DMS53 treated with DMSO at 0.1 percent for 48 hours (cell line): ENCODE results near the gene MACROH2A1.

Source experiments
- DNase-seq: peaks from one replicate; lab custom pipeline; 2025; ENCODE audit not compliant: unreplicated experiment; lab: John Stamatoyannopoulos, UW

MACROH2A1 gene

DNA sequence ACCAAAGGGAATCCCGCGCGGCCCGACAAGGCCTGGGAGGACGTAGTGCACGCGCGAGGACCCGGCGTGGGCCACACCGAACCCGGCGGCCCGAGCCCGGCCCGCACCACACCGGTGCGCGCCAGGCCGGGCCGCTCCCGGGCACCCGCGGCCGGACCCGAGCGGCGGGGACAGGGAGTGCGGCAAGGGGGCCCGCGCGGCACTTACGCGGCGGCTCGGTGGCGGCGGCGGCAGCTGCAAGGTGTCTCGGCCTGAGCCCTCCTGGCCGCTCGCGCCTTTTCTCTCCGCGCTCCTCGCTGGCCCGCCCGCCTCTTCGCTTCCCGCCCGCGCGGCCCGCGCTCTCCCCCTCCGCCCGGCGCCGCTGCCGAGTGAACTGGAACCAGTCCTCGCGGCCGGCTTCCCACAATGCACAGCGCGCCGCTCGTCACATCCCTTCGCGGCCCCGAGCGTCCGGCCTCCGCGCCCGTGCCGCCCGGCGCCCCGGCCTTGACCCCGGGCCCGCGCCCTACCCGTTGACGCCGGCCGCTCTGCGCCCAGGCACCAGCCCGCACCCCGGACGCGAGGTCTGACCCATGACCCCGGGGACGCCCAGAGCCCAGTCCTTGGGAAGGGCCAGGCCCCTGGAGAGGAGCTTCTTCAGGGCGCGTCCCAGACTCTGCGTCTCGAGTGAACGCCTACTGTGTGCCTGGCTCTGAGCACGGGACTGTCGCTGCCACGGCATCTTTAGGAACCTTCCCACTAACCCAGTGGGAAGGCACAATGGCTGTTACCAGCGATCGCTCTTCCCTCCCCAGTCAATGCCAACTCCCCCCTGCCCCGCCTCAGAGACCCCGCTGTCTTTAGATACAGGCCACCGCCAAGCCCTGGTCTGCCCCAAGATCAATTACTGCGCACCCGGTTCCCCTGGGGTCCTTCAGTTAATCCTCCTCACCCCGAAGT lies at the start of gene MACROH2A1:
MACROH2A1 (minus strand) TSS at position 377 of the 939 bp plus-strand sequence. CDS start 10,138 bp downstream, outside the sequence.
- peak; percentile 71 for DNase-seq

DNA sequence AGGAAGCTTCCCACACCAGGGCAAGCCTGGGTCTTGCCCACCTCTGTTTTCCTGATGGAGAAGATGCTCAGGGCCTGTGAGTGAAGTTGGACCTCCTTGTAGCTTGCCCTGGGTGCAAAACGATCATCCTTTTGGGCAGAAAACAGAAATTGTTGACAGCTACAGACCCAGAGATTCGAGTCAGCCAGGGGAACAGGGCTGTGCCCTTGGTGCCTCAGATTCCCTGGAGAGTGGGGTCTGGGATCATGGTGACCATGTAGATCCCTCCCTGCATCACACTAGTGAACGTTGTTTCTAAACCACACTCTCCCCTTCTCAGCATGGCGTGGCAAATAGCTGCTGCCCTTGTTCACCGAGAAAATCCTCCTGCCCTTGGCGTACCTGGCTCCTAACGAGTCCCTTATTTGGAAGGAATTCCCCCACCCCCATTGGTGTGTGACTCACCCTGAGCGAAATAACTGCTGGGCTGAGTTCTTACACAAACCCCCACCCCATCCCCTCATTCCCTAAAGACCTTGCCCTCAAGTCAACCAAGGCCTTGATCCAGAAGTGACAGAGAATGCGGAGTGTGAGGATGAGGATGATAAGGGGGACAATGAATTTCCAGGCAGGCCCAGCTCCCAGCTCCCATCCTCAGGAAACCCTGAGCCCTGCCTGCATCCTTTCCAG lies 49.2 kb upstream of the MACROH2A1 start:
- no peak for DNase-seq

DNA sequence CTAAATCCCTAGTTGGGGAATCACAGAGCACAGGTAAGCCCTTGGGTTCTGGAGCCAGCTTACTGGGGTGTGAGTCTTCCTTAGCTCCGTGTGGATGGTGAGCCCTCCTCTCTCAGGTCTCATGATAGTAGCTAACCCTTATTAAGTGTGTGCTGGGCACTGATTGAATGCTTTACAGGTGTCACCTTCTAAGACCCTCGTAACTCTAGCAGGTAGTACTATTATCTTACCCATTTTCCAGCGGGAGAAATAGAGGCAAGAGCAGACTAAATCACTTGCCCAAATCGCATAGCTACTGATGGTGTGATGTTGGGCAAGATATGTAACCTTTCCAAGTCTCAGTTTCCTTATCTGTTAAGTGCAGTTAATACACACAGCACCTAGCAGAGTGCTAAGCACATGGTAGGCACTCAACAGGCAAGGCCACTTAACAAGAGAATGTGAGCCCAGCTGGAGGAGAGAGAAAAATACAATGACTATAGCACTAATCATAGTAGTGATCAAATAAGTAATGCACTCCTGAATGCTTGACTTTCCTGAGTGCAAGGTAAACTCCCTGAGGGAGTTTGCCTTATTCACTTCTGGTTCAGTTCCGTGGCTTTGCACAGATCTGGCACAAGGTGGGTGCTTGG lies 48.4 kb upstream of the MACROH2A1 start, which contains the start of gene DCANP1:
DCANP1 (minus strand) TSS at position 51 of the 632 bp plus-strand sequence. CDS start 240 bp downstream, outside the sequence.
- no peak for DNase-seq

DNA sequence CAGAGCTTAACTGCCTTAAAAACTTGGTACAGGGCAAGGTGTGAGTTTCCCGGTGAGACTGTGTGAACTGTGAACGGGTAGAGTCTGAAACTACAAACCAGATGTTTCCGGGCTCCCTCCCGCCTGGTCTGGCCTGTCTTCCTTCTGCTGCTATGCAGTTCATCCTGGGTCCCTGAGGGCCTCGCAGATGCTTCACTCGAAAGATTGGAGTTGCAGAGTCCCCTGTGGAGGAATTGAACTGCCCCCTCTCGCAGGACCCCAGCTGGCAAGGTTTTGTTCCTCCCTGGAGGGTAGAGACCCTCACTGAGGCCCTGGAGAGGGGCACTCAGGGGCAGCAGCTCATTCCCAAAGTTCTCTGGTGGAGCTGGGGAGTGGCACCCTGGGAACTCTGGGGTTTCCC lies 47.6 kb upstream of the MACROH2A1 start:
- no peak for DNase-seq

DNA sequence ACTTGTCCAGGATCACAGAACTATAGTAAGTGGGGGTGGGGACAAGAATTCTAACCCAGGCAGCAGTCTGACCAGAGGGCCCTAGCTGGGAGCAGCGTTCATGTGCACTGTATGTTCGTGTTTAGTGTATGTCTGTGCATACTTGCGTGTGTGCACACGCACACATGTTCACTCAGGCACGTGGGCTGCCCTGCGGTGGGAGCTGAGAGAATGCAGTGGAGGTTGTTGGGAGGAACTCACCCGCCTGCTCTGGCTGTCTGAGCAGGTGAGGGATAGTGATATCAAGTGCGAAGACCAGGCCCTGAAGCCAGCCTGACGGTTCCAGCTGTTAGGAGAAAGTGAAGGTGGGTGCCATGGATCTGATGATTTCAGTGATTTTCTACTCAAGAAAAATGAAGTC lies 47.2 kb upstream of the MACROH2A1 start:
- no peak for DNase-seq

DNA sequence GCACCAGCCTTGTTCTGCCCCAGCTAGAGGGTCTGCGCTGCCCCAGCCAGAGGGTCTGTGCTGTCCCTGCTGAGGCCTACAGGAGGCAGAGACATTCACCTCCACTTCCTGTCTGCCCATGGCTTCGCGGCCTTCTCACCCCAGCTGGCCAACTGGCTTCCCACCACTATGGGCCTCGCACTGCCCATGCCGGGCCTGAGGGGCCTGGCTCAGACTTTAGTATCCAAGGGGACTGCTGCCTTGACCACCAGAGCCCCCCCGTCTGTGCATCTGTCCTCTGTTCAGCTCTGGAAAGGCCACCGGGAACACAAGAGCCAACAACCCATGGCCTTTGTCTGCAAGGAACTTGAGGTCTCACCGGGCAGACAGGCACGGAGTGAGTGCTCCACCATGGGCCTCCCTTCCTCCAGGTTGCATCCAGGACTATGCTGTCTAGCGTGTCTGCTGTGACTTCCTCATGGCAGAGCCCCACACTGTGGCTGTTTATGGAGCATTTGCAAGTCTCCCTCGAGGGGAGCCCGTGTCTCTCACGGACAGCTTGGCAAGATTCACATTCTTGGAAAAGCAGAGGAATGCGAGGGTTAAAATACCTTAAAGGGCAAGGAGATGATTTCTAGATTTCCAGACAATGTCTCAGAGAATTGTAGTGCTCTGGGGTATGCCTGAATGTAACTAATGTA lies 46.4 kb upstream of the MACROH2A1 start:
- DNase-seq = no peak

DNA sequence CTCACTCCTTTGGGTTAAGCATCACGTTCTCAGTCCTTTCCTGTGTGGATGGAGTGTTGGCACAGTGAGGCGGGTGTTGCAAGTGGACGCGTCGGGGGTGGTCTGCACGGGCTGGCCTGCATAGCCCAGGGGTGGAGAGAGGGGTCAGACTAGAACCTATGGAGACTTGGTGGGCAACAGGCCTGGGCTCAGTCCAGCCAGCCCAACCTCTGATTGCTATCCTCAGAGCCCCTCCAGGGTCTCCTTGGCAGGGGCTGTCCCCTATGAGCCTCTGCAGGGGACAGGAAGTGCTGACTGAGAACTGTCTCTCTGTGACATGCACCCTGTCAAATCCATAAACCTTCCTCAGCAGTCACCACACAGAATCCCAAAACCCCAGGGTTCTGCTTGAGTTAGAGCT lies 45.9 kb upstream of the MACROH2A1 start:
- no peak for DNase-seq

DNA sequence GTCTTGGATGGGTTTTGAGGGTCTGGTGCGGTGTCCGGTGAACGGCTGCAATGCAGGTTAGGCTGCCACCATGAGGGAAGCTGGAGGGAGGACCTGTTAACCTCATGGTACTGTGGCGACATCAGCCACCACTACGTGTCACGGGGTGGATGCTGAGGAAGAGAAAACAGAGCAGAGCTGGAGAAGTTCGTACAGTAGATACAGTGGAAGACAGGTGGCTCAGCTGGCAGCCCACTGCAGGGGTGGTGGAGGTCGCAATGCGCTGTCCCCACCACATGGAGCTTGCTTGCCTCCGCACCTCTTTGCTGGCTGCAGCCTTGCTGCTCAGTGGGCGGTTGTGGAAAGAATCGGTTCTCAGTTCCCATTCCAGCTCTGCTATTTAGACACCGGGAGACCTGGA lies 45.3 kb upstream of the MACROH2A1 start:
- no peak for DNase-seq

DNA sequence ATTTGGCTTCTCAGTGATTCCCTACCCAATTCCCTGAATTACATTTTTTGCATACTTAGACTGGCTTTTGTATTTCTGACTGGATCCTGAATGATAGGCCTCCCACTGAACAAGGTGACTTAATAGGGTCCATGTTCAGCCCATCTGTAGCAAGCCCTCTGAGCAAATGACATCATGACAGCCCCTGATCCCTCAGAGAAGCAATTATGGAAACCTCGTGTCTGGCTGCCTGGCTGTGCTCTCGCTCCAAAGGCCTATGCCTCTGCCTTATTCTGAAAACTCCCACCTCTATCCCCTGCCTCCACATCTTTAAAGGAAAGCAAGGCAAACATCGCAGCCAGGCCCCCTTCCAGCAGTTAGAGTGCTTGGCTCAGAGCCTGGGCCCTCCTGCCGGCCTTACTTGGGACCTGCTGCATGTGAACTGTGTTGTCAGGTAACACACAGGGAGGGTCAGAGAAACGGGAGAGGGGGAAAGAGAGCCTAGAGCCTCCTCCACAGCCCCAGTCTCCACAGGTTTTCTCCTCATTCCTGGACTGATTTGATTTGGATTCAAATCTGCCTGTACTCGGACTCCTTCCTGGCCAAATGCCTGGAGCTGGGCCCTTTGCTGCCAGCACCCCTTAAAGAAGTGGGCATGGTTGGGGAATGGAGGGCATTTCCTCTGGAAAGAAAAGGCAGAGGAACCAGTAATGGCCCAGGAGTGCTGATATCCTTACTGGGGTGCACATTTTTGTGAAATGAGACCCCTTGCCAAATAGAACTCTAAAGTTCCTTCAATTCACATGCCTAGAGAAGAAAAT lies 44.3 kb upstream of the MACROH2A1 start:
- DNase-seq = no peak

DNA sequence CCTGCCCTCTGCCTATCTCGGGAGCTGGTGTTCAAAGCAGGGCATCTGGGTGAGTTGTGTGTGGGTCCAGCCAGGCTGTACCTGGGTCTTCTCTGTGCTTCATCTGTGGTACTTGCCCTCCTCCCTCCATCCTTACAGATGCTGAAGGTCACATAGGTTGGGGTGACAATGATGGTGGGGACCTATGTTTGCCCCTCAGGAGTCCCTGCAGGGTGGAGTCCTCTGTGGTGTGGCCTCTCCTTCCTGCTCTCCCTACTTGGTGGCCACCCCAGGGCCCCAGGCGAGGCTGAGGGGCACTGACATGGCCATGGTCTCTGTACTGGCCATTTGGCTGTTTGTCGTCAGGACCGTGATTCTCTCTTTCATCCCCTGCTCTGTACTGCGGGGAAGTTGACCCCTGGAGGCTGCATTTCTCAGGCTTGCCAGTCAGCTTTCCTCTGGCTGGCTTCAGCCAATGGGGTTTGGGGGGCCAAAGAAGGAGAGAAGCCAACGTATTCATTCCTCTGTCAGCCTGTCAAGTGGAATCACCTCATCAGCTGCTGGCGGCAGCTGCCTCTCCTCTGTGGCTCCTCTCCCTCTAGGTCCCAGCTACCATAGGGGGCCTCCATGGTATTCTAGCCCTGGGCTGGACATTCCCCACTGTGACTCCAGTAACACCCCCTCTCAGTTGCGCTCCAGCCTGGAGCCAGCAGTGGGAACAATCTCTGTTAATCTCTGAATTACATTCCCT lies 43.6 kb upstream of the MACROH2A1 start:
- DNase-seq = no peak

DNA sequence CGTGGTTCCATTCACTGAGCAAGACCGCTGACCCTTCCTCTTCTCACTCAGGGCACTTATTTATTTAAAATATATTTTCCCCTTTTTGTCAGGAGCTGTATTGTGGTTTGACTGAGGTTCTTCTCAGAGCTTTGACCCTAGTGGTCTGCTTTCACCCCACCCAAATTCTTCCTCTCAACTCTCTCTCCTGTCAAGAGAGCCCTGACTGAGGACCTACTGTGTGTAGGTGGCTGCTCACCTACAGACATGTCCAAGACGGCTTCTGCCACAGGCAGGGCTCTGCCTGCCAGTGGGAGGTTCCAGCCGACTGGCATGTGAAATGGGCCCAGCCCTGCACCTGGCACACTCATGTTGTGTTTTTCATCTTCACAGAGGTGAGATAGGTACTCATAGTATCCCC lies 42.9 kb upstream of the MACROH2A1 start:
- DNase-seq = no peak

DNA sequence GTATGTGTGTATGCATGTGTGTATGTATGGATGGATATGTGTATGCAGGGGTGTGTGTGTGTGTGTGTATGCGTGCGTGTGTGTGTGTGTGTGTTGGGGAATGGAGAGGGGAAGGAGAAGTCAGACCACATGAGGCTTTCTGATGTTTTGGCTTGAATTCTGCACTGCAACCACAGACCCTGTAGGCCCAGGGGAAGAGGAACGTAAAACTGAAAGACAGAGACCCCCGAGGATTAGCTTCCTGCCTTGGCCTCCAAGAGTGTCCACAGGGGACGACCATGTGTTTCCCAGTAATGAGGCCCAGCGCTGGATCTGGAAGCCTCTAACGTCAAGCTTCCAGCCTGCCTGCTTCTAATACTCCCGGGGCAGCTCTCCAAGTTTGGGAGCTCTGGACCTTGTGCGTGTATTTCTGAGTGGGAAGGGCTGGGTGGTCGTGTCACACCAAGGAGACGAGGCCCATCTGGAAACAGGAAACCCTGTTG lies 42.4 kb upstream of the MACROH2A1 start:
- no peak for DNase-seq

DNA sequence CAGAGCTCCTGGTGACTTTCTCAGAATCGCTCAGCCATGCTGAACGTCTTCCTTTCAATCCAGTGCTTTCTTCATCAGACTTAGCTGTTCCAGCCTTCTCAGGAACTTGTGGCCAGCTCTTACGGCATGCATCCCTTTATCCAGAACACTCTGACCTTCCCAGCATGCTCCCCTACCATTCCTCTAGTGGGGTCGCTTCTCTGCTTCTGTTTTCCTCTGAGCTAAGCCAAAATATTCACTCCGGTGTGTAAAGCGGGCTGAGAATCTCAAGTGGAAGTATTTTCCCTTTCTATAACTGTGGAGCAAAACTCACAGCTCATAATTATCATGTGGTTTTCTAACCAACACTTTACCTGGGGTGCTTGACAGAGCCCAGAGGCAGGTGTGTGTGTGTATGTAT lies 41.9 kb upstream of the MACROH2A1 start:
- no peak for DNase-seq

DNA sequence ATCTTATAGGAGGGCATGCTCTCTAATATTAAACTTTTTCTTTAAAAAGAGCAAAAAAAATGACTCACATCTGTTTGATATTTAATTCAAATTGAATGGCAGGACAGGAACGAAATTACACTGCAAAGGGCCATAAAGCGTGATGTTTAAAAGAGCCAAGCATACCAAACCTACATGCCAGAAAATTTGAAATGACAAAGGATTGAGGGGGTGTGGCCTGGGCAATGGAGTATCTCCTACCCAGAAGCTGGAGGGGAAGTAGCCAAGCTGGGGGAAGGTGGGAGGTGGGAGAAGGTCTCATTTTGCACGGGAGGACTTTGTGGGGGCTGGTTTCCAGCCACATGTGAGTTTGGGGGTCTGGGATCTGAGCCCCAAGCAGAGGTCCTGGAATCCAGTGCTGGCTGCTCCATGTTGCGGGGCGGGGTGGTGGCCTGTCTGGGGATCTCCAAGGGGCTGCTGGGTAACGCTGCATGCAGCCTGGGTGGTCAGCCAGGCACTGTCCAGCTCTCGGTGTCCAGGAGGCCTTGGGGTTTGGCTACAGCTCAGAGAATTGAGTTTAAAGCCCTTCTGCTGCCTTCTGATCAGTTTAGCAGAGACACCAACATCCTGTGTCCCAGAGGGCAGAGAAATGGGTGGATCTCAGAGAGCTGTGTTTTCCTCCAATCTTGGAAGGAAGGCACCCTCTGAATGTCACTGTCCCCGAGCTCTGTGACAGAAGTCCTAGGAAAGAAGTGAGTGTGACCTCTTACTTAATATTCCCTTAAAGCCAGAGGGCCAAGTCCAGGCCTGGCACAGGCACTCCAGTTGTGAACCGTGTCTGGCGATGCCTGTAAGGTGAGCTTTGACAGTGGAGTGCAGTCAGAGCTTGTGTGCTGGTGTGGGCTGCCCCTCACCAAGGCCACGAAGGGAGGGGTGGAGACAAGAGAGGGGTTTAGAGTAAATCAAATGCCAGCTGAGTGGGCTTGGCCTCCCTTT lies 40.5 kb upstream of the MACROH2A1 start:
- no peak for DNase-seq

DNA sequence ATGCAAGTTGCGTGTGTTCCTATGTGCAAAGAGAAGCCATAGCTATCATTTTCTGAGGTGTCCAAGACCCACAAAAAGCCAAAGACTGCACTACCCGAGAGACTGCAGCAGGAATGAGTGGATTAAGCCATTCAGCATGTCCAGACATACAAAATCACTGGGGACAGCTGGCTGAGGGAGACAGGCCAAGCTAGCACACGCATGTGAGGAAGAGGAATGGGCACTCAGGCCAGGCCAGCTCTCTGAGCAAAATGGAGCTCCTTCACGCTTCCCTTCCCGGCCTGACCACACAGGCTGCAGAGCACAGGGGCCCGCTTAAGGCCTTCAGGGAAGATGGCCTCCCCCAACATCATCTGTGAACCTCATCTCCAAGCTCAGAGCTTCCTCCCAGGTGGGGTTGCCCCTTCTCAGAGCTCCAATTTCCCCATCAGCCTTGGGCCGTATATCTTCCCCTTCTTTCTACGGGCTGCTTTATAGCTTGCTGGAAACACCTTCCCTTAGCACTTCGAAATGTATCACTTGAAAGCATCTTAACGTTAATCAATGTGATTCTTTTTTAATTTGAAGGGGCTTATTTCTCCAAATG lies 39.7 kb upstream of the MACROH2A1 start:
- DNase-seq = no peak

DNA sequence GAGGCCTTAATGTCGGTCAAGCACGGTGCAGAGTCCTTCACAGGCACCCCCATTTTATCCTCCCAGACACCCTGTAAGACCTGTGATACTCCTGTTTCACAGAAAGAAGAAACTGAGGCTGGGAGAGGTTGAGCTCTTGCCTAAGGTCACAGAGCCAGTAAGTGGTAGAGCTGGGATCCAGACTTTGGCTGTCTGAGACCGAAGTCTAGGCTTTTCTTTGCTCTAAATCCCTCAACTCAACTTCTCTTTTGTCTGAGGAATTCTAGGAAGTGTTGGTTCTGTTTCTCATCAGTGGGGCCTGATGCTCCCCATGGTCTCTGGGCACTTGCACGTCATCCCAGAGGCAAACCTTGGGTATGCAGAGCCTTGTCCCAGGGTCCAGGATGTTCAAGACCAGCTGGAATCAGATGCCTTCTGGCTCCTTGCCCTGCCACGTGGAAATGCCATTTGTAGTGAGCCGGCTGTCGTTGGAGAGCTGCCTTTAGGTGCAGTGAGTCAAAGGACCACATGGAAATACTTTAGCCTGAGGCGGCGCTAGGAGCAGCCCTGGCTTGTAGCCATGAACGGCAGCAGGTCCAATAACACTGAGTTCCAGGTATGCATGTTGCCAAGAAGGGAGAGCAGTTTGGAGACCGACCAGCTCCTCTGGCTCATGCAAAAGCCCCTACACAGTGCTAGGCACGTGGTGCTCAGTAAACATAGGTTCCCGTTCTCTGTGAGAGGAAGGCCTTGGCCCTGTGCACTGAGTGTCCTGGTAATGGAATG lies 38.9 kb upstream of the MACROH2A1 start:
- DNase-seq = no peak

DNA sequence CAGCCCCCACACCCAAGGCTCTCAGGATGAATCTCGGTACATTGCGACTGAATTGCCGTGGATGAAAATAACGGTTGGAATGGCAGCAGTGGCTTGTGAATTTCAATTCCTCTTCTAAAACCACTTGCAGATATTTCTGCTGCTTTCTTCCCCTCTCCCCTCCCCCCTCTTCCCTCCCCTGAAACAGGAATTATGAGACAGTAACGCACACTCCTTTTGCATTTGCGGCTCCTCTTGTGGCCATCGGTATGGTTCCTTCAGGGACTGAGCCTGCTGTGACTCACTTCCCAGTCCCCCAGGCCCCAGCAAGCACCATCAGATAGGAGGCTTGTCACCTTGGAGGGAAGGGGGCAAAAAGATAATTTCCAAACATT lies 38.4 kb upstream of the MACROH2A1 start:
- DNase-seq = no peak
